Measurements from ENCODE around the gene STK32B.

STK32B gene

GRCh38 chr4:5444918-5445517 lies 393.7 kb downstream of the STK32B start:
- Histone ChIP-seq H3K4me1 (ENCODE audit: insufficient read depth, poor library complexity, severe bottlenecking) (no peaks in the 10 kb centered on the region), H3K9me3 (ENCODE audit: severe bottlenecking) (no peaks in the 10 kb centered on the region), H3K36me3 (ENCODE audit: low read depth) (no peaks in the 10 kb centered on the region), H3K27me3 (ENCODE audit: insufficient read depth, poor library complexity, severe bottlenecking) (no peaks in the 10 kb centered on the region), H3K27ac (ENCODE audit: poor library complexity, severe bottlenecking) (no peak overlapping the region), H3K4me3 (ENCODE audit: severe bottlenecking) (no peak overlapping the region)
- DNase-seq (ENCODE audit: low spot score) (no peak), ATAC-seq (ENCODE audit: low read depth) (no peak)
- TF ChIP-seq CTCF (IDR thresholded peaks at IDR 0.05; ENCODE audit: poor library complexity, severe bottlenecking): no peak

- no peak for TF ChIP-seq CTCF (IDR thresholded peaks at IDR 0.05; ENCODE audit: poor library complexity, severe bottlenecking)
- H3K4me1 ChIP-seq (ENCODE audit: insufficient read depth, poor library complexity, severe bottlenecking): no peaks in the 10 kb centered on the region
- no peaks in the 10 kb centered on the region for H3K27me3 ChIP-seq (ENCODE audit: insufficient read depth, poor library complexity, severe bottlenecking)
- H3K4me3 ChIP-seq (ENCODE audit: severe bottlenecking): no peak overlapping the region
- ATAC-seq (ENCODE audit: low read depth) (no peak), DNase-seq (ENCODE audit: low spot score) (no peak)
- no peaks in the 10 kb centered on the region for H3K9me3 ChIP-seq (ENCODE audit: severe bottlenecking)
- no peaks in the 10 kb centered on the region for H3K36me3 ChIP-seq (ENCODE audit: low read depth)
- H3K27ac ChIP-seq (ENCODE audit: poor library complexity, severe bottlenecking): no peak overlapping the region
These were observed 395.4 kb downstream of the STK32B start for GRCh38 chr4:5446595-5447226.

DNA sequence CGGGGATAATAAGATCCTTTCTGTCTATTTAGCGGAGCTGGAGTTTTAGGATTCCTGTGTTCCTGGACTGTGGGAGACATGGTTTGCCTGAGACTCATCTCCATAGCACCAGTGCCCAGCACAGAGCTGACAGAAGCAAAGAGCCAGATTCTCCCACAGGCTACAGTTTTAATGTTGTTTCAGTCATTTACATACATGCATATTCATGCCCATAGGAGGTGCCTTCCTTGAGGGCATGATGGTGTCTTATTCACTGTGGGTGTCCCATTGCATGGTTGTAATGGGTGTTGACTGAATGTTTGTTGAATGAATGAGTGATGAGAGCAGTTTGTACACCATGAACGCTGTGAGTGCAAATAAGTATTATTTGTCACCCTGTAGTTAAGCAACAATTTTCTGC lies 396.5 kb downstream of the STK32B start:
- H3K27ac ChIP-seq (ENCODE audit: poor library complexity, severe bottlenecking): no peak overlapping the region
- H3K9me3 ChIP-seq (ENCODE audit: severe bottlenecking): no peaks in the 10 kb centered on the region
- H3K4me1 ChIP-seq (ENCODE audit: insufficient read depth, poor library complexity, severe bottlenecking): no peaks in the 10 kb centered on the region
- no peak for ATAC-seq (ENCODE audit: low read depth)
- H3K27me3 ChIP-seq (ENCODE audit: insufficient read depth, poor library complexity, severe bottlenecking): no peaks in the 10 kb centered on the region
- H3K36me3 ChIP-seq (ENCODE audit: low read depth): no peaks in the 10 kb centered on the region
- H3K4me3 ChIP-seq (ENCODE audit: severe bottlenecking): no peak overlapping the region
- DNase-seq (ENCODE audit: low spot score): no peak
- no peak for TF ChIP-seq CTCF (IDR thresholded peaks at IDR 0.05; ENCODE audit: poor library complexity, severe bottlenecking)

DNA sequence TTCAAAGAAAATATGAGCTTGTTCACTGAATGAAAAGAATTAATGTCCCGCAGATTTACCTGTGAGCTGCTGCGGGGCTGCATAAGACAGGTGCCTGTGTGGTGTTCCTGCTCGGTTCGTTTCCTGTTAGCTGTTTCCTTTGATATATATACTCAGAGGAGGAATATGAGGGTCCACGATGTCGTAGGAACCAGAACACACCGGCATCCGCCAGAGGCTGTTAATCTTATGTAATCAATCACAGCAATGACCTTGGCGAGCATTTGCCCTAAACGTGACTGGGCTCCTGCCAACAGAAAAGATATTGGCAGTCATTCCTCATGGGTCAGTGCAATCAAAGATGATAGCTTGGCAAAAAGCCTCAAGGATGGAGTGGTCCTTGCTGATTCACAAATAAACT lies 396.9 kb downstream of the STK32B start:
- DNase-seq (ENCODE audit: low spot score): no peak
- Histone ChIP-seq H3K27me3 (ENCODE audit: insufficient read depth, poor library complexity, severe bottlenecking) (no peaks in the 10 kb centered on the region), H3K4me3 (ENCODE audit: severe bottlenecking) (no peak overlapping the region), H3K4me1 (ENCODE audit: insufficient read depth, poor library complexity, severe bottlenecking) (no peaks in the 10 kb centered on the region), H3K9me3 (ENCODE audit: severe bottlenecking) (no peaks in the 10 kb centered on the region), H3K36me3 (ENCODE audit: low read depth) (no peaks in the 10 kb centered on the region), H3K27ac (ENCODE audit: poor library complexity, severe bottlenecking) (no peak overlapping the region)
- TF ChIP-seq CTCF (IDR thresholded peaks at IDR 0.05; ENCODE audit: poor library complexity, severe bottlenecking): no peak
- no peak for ATAC-seq (ENCODE audit: low read depth)

GRCh38 chr4:5451243-5451642 lies 400.0 kb downstream of the STK32B start:
- H3K27ac ChIP-seq (ENCODE audit: poor library complexity, severe bottlenecking): no peak overlapping the region
- ATAC-seq (ENCODE audit: low read depth) (no peak), DNase-seq (ENCODE audit: low spot score) (no peak)
- H3K36me3 ChIP-seq (ENCODE audit: low read depth): no peaks in the 10 kb centered on the region
- no peak for TF ChIP-seq CTCF (IDR thresholded peaks at IDR 0.05; ENCODE audit: poor library complexity, severe bottlenecking)
- H3K27me3 ChIP-seq (ENCODE audit: insufficient read depth, poor library complexity, severe bottlenecking): no peaks in the 10 kb centered on the region
- no peak overlapping the region for H3K4me3 ChIP-seq (ENCODE audit: severe bottlenecking)
- H3K4me1 ChIP-seq (ENCODE audit: insufficient read depth, poor library complexity, severe bottlenecking): no peaks in the 10 kb centered on the region
- no peaks in the 10 kb centered on the region for H3K9me3 ChIP-seq (ENCODE audit: severe bottlenecking)
